Mesenchymal stem cell (in vitro differentiated cells and primary cell): ENCODE measurements around the gene CNTNAP2.

Experiments used
- DNase-seq: peaks from one replicate; pipeline ENCODE4 v3.0.0-alpha.2; 2013
- H2AFZ ChIP-seq: one replicate; pipeline ENCODE4 v1.6.1; 2013; ENCODE audit warnings: low read depth, mild to moderate bottlenecking, control low read depth, inconsistent platforms, low read length, moderate library complexity
- H2AK5ac ChIP-seq: 2 replicates; pipeline ENCODE4 v1.6.1; 2013; ENCODE audit warnings: low read length, moderate library complexity, mild to moderate bottlenecking, inconsistent platforms; ENCODE audit not compliant: severe bottlenecking
- H2BK120ac ChIP-seq: one replicate; pipeline ENCODE4 v1.6.1; 2013; ENCODE audit warnings: low read depth, mild to moderate bottlenecking, inconsistent platforms, low read length, moderate library complexity
- H2BK12ac ChIP-seq, 2 experiments: one replicate each; pipeline ENCODE4 v1.6.1; 2013; ENCODE audit warnings: inconsistent platforms in 2 of 2, low read length in 2 of 2, mild to moderate bottlenecking in 2 of 2, moderate library complexity in 2 of 2, control low read depth in 1 of 2
- H2BK15ac ChIP-seq: one replicate; pipeline ENCODE4 v1.6.1; 2013; ENCODE audit warnings: mild to moderate bottlenecking, low read depth, inconsistent platforms; ENCODE audit not compliant: poor library complexity, severe bottlenecking
- H2BK5ac ChIP-seq: 2 replicates; pipeline ENCODE4 v1.6.1; 2013; ENCODE audit warnings: low read depth, mild to moderate bottlenecking, low read length, control low read depth, inconsistent platforms; ENCODE audit not compliant: poor library complexity, severe bottlenecking
- H3K14ac ChIP-seq, 2 experiments: one replicate each; pipeline ENCODE4 v1.6.1; 2013; ENCODE audit warnings: inconsistent platforms in 2 of 2, low read length in 2 of 2, control low read depth in 1 of 2, mild to moderate bottlenecking in 1 of 2, moderate library complexity in 1 of 2
- H3K18ac ChIP-seq, 2 experiments: one replicate each; pipeline ENCODE4 v1.6.1; 2013; ENCODE audit warnings: inconsistent platforms in 2 of 2, low read length in 2 of 2, control low read depth in 1 of 2, low read depth in 1 of 2, mild to moderate bottlenecking in 1 of 2
- H3K23ac ChIP-seq, 2 experiments: one replicate each; pipeline ENCODE4 v1.6.1; 2013; ENCODE audit warnings: inconsistent platforms in 2 of 2, low read length in 2 of 2, mild to moderate bottlenecking in 2 of 2, moderate library complexity in 2 of 2, control low read depth in 1 of 2
- H3K27ac ChIP-seq: 2 replicates; pipeline ENCODE4 v1.5.1; 2013; ENCODE audit warnings: mild to moderate bottlenecking, moderate library complexity, low read length, control low read depth, inconsistent platforms; ENCODE audit not compliant: poor library complexity, severe bottlenecking
- H3K27me3 ChIP-seq, 2 experiments: 2 replicates each; pipeline versions ENCODE4 v1.6.1 to v1.7.0; 2013; ENCODE audit warnings: low read length in 2 of 2, mild to moderate bottlenecking in 2 of 2, moderate library complexity in 2 of 2, control low read depth in 1 of 2, inconsistent platforms in 1 of 2; ENCODE audit not compliant: control insufficient read depth in 1 of 2, insufficient read depth in 1 of 2
- H3K36me3 ChIP-seq, 2 experiments: 2 replicates each; pipeline versions ENCODE4 v1.6.1 to v1.7.0; 2013; ENCODE audit warnings: low read length in 2 of 2, control low read depth in 1 of 2, inconsistent platforms in 1 of 2, low read depth in 1 of 2, mild to moderate bottlenecking in 1 of 2; ENCODE audit not compliant: insufficient read depth in 2 of 2, control insufficient read depth in 1 of 2
- H3K4ac ChIP-seq, 2 experiments: one replicate each; pipeline ENCODE4 v1.6.1; 2013; ENCODE audit warnings: inconsistent platforms in 2 of 2, low read length in 2 of 2, mild to moderate bottlenecking in 2 of 2, moderate library complexity in 2 of 2, control low read depth in 1 of 2, low read depth in 1 of 2
- H3K4me1 ChIP-seq: 2 replicates; pipeline ENCODE4 v1.6.1; 2013; ENCODE audit warnings: low read depth, low read length, control low read depth; ENCODE audit not compliant: control insufficient read depth, insufficient read depth
- H3K4me2 ChIP-seq: 2 replicates; pipeline ENCODE4 v1.6.1; 2013; ENCODE audit warnings: low read length, mild to moderate bottlenecking, inconsistent platforms; ENCODE audit not compliant: poor library complexity, severe bottlenecking
- H3K4me3 ChIP-seq, 2 experiments: 2 replicates each; pipeline versions ENCODE4 v1.5.1 to v1.7.0; 2013; ENCODE audit warnings: low read length in 2 of 2, mild to moderate bottlenecking in 2 of 2, control low read depth in 1 of 2, low read depth in 1 of 2; ENCODE audit not compliant: insufficient read depth in 1 of 2
- H3K79me1 ChIP-seq: replicated peaks from 2 replicates; pipeline ENCODE4 v1.6.1; 2013; ENCODE audit warnings: mild to moderate bottlenecking, control low read depth, low read length, inconsistent platforms; ENCODE audit not compliant: poor library complexity, severe bottlenecking
- H3K9ac ChIP-seq: 2 replicates; pipeline ENCODE4 v1.7.0; 2013; ENCODE audit warnings: mild to moderate bottlenecking, low read length, moderate library complexity
- H3K9me3 ChIP-seq: 2 replicates; pipeline ENCODE4 v1.7.0; 2013; ENCODE audit warnings: mild to moderate bottlenecking, low read length; ENCODE audit not compliant: control insufficient read depth
- H4K8ac ChIP-seq: one replicate; pipeline ENCODE4 v1.6.1; 2013; ENCODE audit warnings: inconsistent platforms, mild to moderate bottlenecking, low read length, moderate library complexity
- H4K91ac ChIP-seq: one replicate; pipeline ENCODE4 v1.6.1; 2013; ENCODE audit warnings: mild to moderate bottlenecking, low read length, inconsistent platforms
- WGBS: methylation state at CpG from one replicate; pipeline ENCODE4 v1.1.7; 2013; ENCODE audit warnings: mixed read lengths; 5-methylcytosine and 5-hydroxymethylcytosine counted together

CNTNAP2 gene

DNA sequence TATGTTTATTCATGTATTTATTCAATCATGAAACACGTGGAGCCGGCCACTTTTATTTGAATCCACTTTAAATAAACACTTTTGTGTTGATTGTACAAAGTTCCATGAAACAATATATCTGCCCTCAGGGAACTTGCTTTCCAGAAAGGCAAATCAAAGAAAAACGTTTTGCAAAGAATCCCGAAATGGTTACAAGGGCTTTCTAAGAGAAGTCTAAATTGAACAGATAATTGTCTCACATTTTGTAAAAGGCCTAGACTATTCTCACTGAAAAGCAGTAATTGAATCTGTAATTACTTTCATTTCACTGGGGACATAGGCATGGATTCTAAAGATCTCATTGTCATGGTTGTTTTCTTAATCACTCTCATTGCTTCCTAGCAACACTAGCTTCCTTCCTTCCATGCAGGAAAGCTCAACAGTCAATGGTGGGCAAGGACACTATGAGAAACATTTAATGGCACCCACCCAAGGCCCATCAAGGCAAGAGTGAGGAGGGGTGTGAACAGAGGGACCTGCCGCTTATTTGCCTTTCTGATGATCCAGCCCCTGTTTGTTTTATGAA is 1851.5 kb downstream of the CNTNAP2 start:
- no peak overlapping the region for H2AK5ac ChIP-seq
- no peak overlapping the region for H2BK12ac ChIP-seq
- no peak overlapping the region for H3K4me3 ChIP-seq
- no peak overlapping the region for H4K91ac ChIP-seq
- H3K18ac ChIP-seq: no peak overlapping the region
- no peak overlapping the region for H3K4me2 ChIP-seq
- H3K9ac ChIP-seq: no peak overlapping the region
- no peaks in the 10 kb centered on the region for H3K79me1 ChIP-seq
- H2BK15ac ChIP-seq: no peak overlapping the region
- H3K14ac ChIP-seq: no peak overlapping the region
- peaks cover 19% of the 10 kb centered on the region for H3K9me3 ChIP-seq
- DNase-seq: no peak
- no peak overlapping the region for H3K23ac ChIP-seq
- no peaks in the 10 kb centered on the region for H3K4me1 ChIP-seq
- no peak overlapping the region for H3K4ac ChIP-seq
- no peak overlapping the region for H2AFZ ChIP-seq
- H3K27me3 ChIP-seq: no peaks in the 10 kb centered on the region
- H3K36me3 ChIP-seq: no peaks in the 10 kb centered on the region
- no peak overlapping the region for H3K27ac ChIP-seq
- no peak overlapping the region for H4K8ac ChIP-seq
- no peak overlapping the region for H2BK5ac ChIP-seq
- H2BK120ac ChIP-seq: no peak overlapping the region
- WGBS: 70% methylated on average over 4 of the region's 5 CpGs

DNA sequence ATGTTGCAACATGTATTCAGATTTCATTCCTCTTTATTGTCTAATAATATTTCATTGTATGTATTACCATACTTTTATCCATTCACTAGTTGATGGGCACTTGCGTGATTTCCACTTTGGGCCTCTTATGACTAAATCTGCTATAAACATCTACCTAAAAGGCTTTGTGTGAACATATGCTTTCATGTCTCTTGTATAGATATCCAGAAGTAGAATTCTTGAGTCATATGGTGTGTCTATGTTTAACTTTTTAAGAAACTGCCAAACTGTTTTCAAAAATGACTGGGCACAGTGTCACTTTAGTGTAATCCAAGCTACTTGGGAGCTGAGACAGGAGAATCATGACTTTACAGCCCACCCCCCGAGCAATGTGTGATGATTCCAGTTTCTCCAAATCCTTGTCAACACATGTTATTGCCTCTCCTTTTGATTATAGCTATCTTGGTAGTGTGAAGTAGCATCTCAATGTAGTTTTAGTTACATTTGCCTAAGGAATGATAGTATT is 1855.1 kb downstream of the CNTNAP2 start:
- H2BK120ac ChIP-seq: no peak overlapping the region
- H2BK12ac ChIP-seq: no peak overlapping the region
- H3K23ac ChIP-seq: no peak overlapping the region
- no peak overlapping the region for H3K4me3 ChIP-seq
- no peaks in the 10 kb centered on the region for H3K79me1 ChIP-seq
- H2AK5ac ChIP-seq: no peak overlapping the region
- H4K8ac ChIP-seq: no peak overlapping the region
- no peak overlapping the region for H2BK15ac ChIP-seq
- no peak for DNase-seq
- H3K36me3 ChIP-seq: no peaks in the 10 kb centered on the region
- no peak overlapping the region for H2AFZ ChIP-seq
- WGBS: 20% methylated on average over 1 of the region's 2 CpGs
- peaks cover 14% of the 10 kb centered on the region for H3K9me3 ChIP-seq
- no peak overlapping the region for H3K4me2 ChIP-seq
- no peak overlapping the region for H4K91ac ChIP-seq
- H3K9ac ChIP-seq: no peak overlapping the region
- no peak overlapping the region for H3K4ac ChIP-seq
- no peaks in the 10 kb centered on the region for H3K4me1 ChIP-seq
- H3K14ac ChIP-seq: no peak overlapping the region
- H3K27me3 ChIP-seq: no peaks in the 10 kb centered on the region
- H3K18ac ChIP-seq: no peak overlapping the region
- no peak overlapping the region for H3K27ac ChIP-seq
- no peak overlapping the region for H2BK5ac ChIP-seq

DNA sequence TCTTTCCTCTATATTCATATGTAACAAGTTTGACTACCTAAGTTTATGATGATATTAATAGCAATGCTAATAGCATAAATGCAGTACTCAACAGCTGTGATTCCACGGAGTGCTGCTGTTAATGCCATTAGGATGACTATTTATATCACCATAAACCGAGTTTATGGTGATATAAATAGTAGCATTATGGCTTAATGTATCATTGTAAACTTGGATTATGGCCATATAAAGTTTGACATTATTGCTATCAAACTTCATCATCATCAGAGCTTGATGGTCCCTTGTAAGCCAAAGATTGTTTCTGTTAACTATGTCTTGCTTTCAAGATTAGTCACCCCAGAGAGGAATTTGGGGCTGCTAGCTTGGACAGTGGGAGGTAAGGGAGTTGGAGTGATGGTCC is 1861.6 kb downstream of the CNTNAP2 start:
- DNase-seq: no peak
- no peak overlapping the region for H2AFZ ChIP-seq

DNA sequence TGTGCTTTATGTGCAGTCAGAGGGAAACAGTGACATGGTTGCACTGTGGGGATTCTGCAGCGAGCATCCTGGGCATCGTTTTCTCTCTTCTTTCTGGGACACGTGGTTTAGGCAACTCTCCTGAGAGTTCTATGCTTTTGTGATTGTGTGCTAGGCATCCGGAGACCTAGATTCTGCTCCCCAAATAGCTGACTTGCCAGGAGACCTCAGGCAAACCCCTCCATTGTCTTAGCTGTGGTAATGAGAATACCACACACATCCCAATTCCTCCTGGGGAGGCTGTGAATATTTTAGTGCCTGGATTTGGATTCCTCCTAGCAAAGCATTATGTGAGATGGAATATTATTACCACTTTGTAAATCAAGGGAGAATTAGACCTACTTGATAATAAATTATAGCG is 1862.0 kb downstream of the CNTNAP2 start:
- H3K27ac ChIP-seq: no peak overlapping the region
- WGBS: 90% methylated on average over 2 of the region's 5 CpGs
- no peak overlapping the region for H4K8ac ChIP-seq
- H3K4me3 ChIP-seq: no peak overlapping the region
- H3K9me3 ChIP-seq: no peaks in the 10 kb centered on the region
- H3K18ac ChIP-seq: no peak overlapping the region
- no peak overlapping the region for H2AK5ac ChIP-seq
- H3K79me1 ChIP-seq: no peaks in the 10 kb centered on the region
- no peak overlapping the region for H3K4ac ChIP-seq
- no peak overlapping the region for H4K91ac ChIP-seq
- H3K27me3 ChIP-seq: no peaks in the 10 kb centered on the region
- H2BK15ac ChIP-seq: no peak overlapping the region
- no peak overlapping the region for H3K23ac ChIP-seq
- no peak overlapping the region for H2AFZ ChIP-seq
- H3K14ac ChIP-seq: no peak overlapping the region
- H2BK12ac ChIP-seq: no peak overlapping the region
- H3K4me1 ChIP-seq: no peaks in the 10 kb centered on the region
- no peaks in the 10 kb centered on the region for H3K36me3 ChIP-seq
- no peak overlapping the region for H3K4me2 ChIP-seq
- no peak overlapping the region for H2BK5ac ChIP-seq
- no peak for DNase-seq
- no peak overlapping the region for H2BK120ac ChIP-seq
- no peak overlapping the region for H3K9ac ChIP-seq

More for the DNA sequence above, 1861.6 kb downstream of the CNTNAP2 start:
- H2BK5ac ChIP-seq: no peak overlapping the region
- no peak overlapping the region for H2BK120ac ChIP-seq
- H3K4ac ChIP-seq: no peak overlapping the region
- no peak overlapping the region for H2AK5ac ChIP-seq
- no peaks in the 10 kb centered on the region for H3K79me1 ChIP-seq
- H3K9ac ChIP-seq: no peak overlapping the region
- H4K91ac ChIP-seq: no peak overlapping the region
- no peaks in the 10 kb centered on the region for H3K9me3 ChIP-seq
- H4K8ac ChIP-seq: no peak overlapping the region
- no peak overlapping the region for H2BK15ac ChIP-seq
- H3K27ac ChIP-seq: no peak overlapping the region
- no peaks in the 10 kb centered on the region for H3K4me1 ChIP-seq
- no peak overlapping the region for H3K18ac ChIP-seq
- no peaks in the 10 kb centered on the region for H3K36me3 ChIP-seq
- no peaks in the 10 kb centered on the region for H3K27me3 ChIP-seq
- WGBS: 40% methylated on average over 1 of the region's 2 CpGs
- H3K4me2 ChIP-seq: no peak overlapping the region
- H3K23ac ChIP-seq: no peak overlapping the region
- H3K14ac ChIP-seq: no peak overlapping the region
- no peak overlapping the region for H2BK12ac ChIP-seq
- H3K4me3 ChIP-seq: no peak overlapping the region
